Neural progenitor cell (in vitro differentiated cells): Measurements from ENCODE around the gene C16orf87.

ENCODE experiments used
- EZH2 ChIP-seq: fragments of 200-600 bp; sonication (generic); IDR thresholded peaks from 2 replicates; pipeline ENCODE4 v1.6.1; 2017; ENCODE audit warnings: antibody characterized with exemption, mild to moderate bottlenecking, moderate library complexity
- EZH2phosphoT487 ChIP-seq: fragments of 200-600 bp; sonication (generic); IDR thresholded peaks from 2 replicates; pipeline ENCODE4 v1.6.1; 2017; ENCODE audit warnings: antibody characterized with exemption
- TF ChIP-seq, protein P1 (sequence below): fragments of 200-600 bp; sonication (generic); IDR thresholded peaks from 2 replicates; pipeline ENCODE4 v1.5.1; 2017; ENCODE audit warnings: antibody characterized with exemption, mild to moderate bottlenecking

DNA sequence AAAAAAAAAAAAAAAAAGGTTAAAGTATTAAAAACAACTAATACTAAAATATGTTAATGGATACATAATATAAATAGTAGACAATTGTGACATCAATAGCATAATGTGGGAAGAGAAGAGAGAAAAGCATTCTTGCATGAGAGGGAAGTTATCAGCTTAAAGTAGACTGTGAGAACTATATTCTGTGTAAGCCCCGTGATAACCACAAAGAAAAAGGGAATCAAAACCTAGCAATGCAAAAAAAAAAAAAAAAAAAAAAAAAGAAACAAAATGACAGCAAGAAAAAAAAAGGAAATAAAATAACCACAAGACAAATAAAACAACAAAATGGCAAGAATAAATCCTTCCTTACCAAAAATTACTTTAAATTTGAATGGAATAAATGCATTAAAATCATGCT is 43.1 kb downstream of the C16orf87 start:
- TF ChIP-seq, protein P1, sequence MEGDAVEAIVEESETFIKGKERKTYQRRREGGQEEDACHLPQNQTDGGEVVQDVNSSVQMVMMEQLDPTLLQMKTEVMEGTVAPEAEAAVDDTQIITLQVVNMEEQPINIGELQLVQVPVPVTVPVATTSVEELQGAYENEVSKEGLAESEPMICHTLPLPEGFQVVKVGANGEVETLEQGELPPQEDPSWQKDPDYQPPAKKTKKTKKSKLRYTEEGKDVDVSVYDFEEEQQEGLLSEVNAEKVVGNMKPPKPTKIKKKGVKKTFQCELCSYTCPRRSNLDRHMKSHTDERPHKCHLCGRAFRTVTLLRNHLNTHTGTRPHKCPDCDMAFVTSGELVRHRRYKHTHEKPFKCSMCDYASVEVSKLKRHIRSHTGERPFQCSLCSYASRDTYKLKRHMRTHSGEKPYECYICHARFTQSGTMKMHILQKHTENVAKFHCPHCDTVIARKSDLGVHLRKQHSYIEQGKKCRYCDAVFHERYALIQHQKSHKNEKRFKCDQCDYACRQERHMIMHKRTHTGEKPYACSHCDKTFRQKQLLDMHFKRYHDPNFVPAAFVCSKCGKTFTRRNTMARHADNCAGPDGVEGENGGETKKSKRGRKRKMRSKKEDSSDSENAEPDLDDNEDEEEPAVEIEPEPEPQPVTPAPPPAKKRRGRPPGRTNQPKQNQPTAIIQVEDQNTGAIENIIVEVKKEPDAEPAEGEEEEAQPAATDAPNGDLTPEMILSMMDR, result no peak
- TF ChIP-seq EZH2 (no peak), EZH2phosphoT487 (no peak)
